ENCODE data around the gene HHIPL1. TPM values are rescaled to one million over a fixed set of nuclear protein-coding genes. Genes with fewer than 3 reads are reported as not detected.

The HHIPL1 gene
- polyA plus RNA-seq, 6 donors from 2014 or later = 0.13 TPM; not detected in 5

DNA sequence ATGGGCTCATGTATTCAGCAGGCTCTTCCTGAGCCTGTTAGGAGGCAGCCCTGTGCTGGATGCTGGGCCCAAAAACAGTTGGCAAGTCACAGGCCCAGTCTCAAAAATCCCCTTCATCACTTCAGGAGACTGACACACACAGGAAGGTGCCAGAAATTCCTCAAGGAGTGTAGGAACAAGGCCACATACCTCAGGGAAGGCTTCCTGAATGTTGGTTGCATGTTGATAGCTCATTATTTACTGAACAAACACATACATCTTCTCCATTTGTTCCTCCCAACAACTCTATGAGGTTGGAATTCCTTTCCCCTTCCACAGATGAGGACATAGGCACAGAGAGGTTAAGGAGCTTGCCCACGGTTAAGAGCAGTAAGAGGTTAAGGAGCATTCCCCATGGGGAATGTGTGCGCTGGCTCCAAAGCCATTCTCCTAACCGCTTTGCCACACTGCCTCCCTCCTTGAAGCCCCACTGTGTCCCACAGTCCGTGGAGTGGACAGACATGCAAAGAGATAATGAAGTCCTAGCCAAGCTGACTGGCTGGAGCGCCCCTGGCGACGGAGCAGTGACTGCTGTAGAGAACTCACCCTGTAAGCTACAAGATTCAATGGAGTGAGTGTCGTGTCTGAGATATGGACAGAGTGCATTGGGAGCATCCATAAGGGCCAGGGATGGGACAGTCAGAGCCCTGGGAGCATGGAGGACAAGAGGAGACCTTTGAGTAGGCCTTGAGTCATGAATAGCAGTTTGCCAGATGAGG, 3.3 kb downstream of the HHIPL1 start:
- Mint-ChIP-seq H3K9me3 (peaks cover 0 to 6% (median 0%) of the 10 kb centered on the region in 7 donors), H3K36me3 (no peaks in the 10 kb centered on the region), H3K27ac (no peak overlapping the region), H3K4me1 (peaks cover 0 to 9% (median 5%) of the 10 kb centered on the region in 3 donors), H3K27me3 (peaks cover 36 to 69% (median 61%) of the 10 kb centered on the region in 3 donors), H3K4me3 (no peak overlapping the region)
- no peak for DNase-seq
- ATAC-seq (ENCODE audit: low read depth in 2 of 2) = no peak

DNA sequence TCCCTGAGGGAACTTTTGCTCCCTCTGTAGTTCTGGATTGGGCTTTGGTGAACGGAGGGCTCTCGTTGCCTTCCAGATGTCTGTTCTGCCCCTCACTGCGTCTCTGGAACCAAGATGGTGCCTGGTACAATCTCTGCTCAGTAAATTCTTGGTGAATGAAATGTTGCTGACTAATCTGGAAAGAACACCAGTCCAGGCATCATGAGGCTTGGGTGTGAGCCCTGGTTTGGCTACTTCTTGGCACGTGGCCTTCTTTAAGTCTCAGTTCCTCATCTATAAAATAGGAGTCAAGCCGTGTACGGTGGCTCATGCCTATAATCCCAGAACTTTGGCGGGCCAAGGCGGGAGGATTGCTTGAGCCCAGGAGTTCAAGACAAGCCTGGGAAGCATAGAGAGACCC, 4.3 kb downstream of the HHIPL1 start:
- no peaks in the 10 kb centered on the region for H3K36me3 Mint-ChIP-seq
- ATAC-seq (ENCODE audit: low read depth in 2 of 2) = no peak
- no peak overlapping the region for H3K4me3 Mint-ChIP-seq
- peak overlapping the region in 2 of 6 donors; percentile 10 to 21 for H3K27ac Mint-ChIP-seq
- H3K4me1 Mint-ChIP-seq = peaks cover 0 to 6% (median under 1%) of the 10 kb centered on the region in 3 donors
- peaks cover 28 to 65% (median 55%) of the 10 kb centered on the region in 3 donors for H3K27me3 Mint-ChIP-seq
- H3K9me3 Mint-ChIP-seq = peaks cover 0 to 6% (median 0%) of the 10 kb centered on the region in 7 donors
- no peak for DNase-seq

DNA sequence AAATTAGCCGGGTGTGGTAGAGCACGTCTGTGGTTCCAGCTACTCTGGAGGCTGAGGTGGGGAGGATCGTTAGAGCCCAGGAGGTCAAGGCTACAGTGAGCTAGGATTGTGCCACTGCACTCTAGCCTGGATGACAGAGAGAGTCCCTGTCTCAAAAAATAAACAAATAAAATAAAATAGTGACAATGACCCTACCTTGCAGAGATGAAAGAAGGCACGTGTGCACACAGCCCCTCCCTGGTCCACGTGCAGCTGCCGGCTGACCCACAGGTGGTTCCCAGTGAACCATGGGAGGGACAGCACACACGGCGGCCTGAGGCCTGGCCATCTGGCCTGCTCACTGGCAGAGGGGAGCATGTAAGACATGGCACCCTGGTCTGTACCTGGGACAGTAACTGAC, 4.7 kb downstream of the HHIPL1 start:
- Mint-ChIP-seq H3K27me3 (peaks cover 32 to 64% (median 55%) of the 10 kb centered on the region in 3 donors), H3K36me3 (no peaks in the 10 kb centered on the region), H3K4me3 (no peak overlapping the region), H3K9me3 (peaks cover 0 to 6% (median 0%) of the 10 kb centered on the region in 7 donors), H3K4me1 (peaks cover 0 to 5% (median 0%) of the 10 kb centered on the region in 3 donors), H3K27ac (peak overlapping the region in 2 of 6 donors; percentile 10 to 21)
- ATAC-seq (ENCODE audit: low read depth in 2 of 2) = no peak
- no peak for DNase-seq

DNA sequence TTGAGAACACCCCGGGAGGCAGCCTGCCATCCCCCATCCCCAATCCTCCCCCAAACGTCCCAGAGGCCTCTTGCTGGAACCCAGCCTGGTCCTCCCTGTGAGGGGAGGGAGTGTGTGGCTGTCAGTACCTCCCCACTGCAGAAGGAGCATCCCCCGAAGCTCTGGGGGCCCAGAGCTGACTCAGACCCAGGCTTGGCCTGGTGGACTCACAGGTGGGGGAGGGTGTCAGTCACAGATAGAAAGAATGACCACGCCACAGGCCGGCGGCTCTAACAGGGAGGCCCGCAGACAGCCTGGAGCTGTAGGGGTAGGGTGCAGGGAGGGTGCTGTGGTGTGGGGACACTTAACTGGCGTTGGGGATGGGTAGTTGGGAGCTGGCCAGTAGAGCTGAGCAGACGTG, 5.3 kb downstream of the HHIPL1 start:
- Mint-ChIP-seq H3K36me3 (no peaks in the 10 kb centered on the region), H3K27ac (no peak overlapping the region), H3K27me3 (peaks cover 35 to 67% (median 60%) of the 10 kb centered on the region in 3 donors), H3K4me3 (no peak overlapping the region), H3K9me3 (peaks cover 0 to 6% (median 0%) of the 10 kb centered on the region in 7 donors), H3K4me1 (peaks cover 0 to 5% (median 0%) of the 10 kb centered on the region in 3 donors)
- ATAC-seq (ENCODE audit: low read depth in 2 of 2) (no peak), DNase-seq (no peak)

DNA sequence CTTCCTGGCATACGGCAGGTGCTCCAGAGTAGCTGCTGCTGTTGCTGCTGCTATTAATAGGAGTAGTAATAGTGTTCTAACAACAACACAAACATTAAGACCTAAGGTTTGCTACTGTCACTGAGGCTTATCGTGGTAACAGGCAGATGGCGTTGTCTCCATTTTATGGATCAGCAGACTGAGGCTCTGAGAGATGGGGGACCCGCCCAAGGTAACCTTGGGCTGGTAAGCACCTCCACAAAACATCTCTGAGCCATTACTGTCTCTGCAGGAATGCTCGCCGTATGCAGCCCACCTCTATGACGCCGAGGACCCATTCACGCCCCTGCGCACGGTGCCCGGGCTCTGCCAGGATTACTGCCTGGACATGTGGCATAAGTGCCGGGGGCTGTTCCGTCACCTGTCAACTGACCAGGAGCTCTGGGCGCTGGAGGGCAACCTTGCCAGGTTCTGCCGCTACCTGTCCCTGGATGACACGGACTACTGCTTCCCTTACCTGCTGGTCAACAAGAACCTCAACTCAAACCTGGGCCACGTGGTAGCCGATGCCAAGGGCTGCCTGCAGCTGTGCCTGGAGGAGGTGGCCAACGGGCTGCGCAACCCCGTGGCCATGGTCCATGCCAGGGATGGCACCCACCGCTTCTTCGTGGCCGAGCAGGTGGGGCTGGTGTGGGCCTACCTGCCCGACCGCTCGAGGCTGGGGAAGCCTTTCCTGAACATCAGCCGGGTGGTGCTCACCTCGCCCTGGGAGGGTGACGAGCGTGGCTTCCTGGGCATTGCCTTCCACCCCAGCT, 7.2 kb downstream of the HHIPL1 start:
- no peaks in the 10 kb centered on the region for H3K36me3 Mint-ChIP-seq
- DNase-seq = no peak
- no peak for ATAC-seq (ENCODE audit: low read depth in 2 of 2)
- H3K9me3 Mint-ChIP-seq = peaks cover 0 to 6% (median 0%) of the 10 kb centered on the region in 7 donors
- no peak overlapping the region for H3K4me3 Mint-ChIP-seq
- H3K27ac Mint-ChIP-seq = no peak overlapping the region
- H3K4me1 Mint-ChIP-seq = peaks cover 0 to 5% (median 0%) of the 10 kb centered on the region in 3 donors
- H3K27me3 Mint-ChIP-seq = peaks cover 42 to 68% (median 64%) of the 10 kb centered on the region in 3 donors

DNA sequence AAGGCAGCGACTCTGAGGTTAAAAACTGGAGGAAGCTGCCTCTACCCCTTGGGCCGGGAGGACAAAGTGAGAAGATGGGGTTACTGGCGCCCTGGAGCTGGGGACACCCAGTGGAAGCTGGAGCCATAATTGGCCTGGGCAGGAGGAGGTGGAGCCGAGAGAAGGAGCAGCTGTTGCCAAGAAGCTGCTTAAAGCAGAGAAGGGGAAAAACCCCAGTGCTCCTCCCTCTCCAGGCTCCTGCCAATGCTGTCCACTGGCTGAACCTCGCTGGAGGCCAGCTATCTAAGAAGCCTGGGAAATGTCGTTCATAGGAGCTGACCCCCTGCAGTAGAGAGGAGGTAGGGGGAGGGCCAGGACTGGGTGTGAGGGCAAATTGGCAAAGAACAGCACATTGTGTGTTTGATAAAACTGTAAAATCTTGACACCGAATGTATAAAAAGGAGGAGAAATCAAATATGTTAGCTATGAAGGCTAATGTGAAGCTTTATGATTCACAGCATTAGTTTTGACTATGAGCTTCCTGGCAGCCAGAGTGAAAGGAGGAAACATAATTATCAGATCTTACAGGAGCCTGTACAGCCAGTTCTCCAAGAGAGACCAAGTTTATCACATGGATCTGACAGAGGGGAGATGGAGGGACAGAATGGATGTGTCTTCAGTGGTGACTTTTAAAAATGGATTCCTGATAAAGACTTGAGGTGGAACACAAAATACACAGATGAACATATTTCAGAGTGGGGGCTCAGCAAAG, 9.5 kb downstream of the HHIPL1 start:
- no peak for DNase-seq
- Mint-ChIP-seq H3K9me3 (peaks cover 0 to 6% (median 0%) of the 10 kb centered on the region in 7 donors), H3K4me1 (peaks cover 0 to 5% (median 5%) of the 10 kb centered on the region in 3 donors), H3K27ac (no peak overlapping the region), H3K4me3 (no peak overlapping the region), H3K27me3 (peaks cover 46 to 66% (median 65%) of the 10 kb centered on the region in 3 donors), H3K36me3 (no peaks in the 10 kb centered on the region)
- ATAC-seq (ENCODE audit: low read depth in 2 of 2) = no peak

DNA sequence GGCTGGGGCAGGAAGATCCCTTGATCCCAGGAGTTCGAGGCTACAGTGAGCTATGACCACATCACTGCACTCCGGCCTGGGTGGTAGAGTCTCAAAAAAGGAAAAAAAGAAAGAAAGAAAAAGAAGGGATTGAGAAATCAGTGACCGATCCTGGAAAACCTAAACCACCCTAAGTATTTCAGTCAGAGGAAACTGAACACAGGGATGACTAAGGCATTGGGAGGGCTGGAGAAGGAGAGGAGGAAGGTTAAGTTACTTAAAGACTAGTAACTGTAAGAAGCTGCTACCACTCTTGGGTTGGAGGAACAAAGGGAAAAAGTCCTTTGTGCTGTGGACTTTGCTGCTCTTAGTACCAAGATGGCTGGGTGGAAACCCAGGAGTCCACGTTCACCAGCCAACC, 10.6 kb downstream of the HHIPL1 start:
- Mint-ChIP-seq H3K36me3 (no peaks in the 10 kb centered on the region), H3K27me3 (peaks cover 45 to 69% (median 69%) of the 10 kb centered on the region in 3 donors), H3K9me3 (peaks cover 0 to 6% (median 0%) of the 10 kb centered on the region in 7 donors), H3K4me3 (no peak overlapping the region), H3K4me1 (peaks cover 0 to 5% (median 5%) of the 10 kb centered on the region in 3 donors), H3K27ac (no peak overlapping the region)
- ATAC-seq (ENCODE audit: low read depth in 2 of 2) = no peak
- no peak for DNase-seq

DNA sequence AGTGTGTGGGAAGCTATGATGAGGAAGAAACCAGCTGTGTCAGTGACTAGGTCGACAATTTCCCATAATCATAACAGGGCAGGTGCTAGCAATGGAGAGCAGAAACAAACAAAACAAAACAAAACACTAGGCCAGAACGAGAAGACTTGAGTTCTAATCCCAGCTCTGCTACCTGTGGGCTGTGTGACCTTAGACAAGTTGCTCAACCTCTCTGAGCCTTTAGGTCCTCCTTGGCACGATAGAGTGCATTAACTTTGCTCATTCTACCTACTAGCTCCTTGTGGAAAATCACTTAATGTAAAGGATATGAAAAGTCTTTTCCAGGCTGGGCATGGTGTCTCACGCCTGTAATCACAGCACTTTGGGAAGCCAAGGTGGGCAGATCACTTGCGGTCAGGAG, 11.2 kb downstream of the HHIPL1 start:
- no peak for ATAC-seq (ENCODE audit: low read depth in 2 of 2)
- no peak overlapping the region for H3K27ac Mint-ChIP-seq
- H3K36me3 Mint-ChIP-seq = no peaks in the 10 kb centered on the region
- H3K4me1 Mint-ChIP-seq = peaks cover 0 to 5% (median 2%) of the 10 kb centered on the region in 3 donors
- no peak for DNase-seq
- H3K27me3 Mint-ChIP-seq = peaks cover 42 to 69% (median 67%) of the 10 kb centered on the region in 3 donors
- peaks cover 0 to 6% (median 0%) of the 10 kb centered on the region in 7 donors for H3K9me3 Mint-ChIP-seq
- H3K4me3 Mint-ChIP-seq = no peak overlapping the region

DNA sequence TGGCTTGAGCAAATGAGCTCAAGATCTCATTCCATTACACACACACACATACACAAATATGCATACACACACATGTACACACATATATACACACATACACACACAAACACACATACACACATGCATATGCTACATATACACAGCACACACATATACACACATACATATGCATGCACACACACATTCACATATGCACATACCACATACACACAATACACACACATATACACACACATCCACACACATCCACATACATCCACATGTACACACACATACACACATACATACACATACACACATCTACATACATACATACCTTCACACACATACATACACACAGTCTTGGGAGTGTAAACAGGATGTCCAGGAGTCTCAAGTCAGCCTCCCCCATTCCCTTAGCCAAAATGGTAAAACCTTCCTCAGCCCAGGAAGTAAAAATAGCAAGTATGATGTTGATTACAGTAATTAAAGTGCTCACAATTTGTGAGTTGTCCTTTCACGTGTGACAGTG, 12.8 kb downstream of the HHIPL1 start:
- no peak overlapping the region for H3K27ac Mint-ChIP-seq
- H3K4me3 Mint-ChIP-seq = no peak overlapping the region
- H3K9me3 Mint-ChIP-seq = peaks cover 0 to 4% (median 0%) of the 10 kb centered on the region in 7 donors
- H3K36me3 Mint-ChIP-seq = no peaks in the 10 kb centered on the region
- DNase-seq = no peak
- peaks cover 37 to 76% (median 71%) of the 10 kb centered on the region in 3 donors for H3K27me3 Mint-ChIP-seq
- peaks cover 0 to 5% (median 0%) of the 10 kb centered on the region in 3 donors for H3K4me1 Mint-ChIP-seq
- ATAC-seq (ENCODE audit: low read depth in 2 of 2) = no peak

DNA sequence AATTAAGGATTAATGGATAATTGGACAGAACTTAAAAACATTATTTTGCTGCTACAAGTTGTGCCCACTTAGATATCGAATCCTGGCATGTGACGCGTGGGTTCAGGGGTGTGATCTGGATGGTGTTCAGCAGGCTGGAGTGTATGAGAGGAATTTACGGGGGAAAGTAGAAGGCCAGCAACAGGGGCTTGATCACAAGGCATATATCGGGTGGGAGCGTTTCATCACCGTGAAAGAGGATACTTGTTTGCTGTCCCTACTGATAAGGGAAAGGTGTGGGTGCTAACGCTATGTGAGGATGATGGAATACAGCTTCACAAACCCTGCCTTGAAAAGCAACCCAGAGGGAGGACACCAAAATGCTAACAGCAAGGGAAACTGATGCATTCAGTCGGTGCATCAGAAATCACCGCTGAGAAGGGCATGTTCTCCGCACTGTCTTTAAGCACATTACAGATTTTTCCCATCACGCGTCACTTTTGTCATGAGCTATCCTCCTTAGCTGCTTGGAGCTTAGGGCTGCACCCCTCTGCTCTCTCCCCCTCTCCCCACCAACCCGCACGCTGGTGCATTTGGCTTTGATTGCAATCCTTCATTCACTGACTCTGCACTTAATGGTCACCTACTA, 13.4 kb downstream of the HHIPL1 start:
- DNase-seq (no peak), ATAC-seq (ENCODE audit: low read depth in 2 of 2) (no peak)
- H3K4me3 Mint-ChIP-seq = no peak overlapping the region
- no peak overlapping the region for H3K27ac Mint-ChIP-seq
- H3K9me3 Mint-ChIP-seq = peaks cover 0 to 4% (median 0%) of the 10 kb centered on the region in 7 donors
- no peaks in the 10 kb centered on the region for H3K36me3 Mint-ChIP-seq
- H3K27me3 Mint-ChIP-seq = peaks cover 40 to 80% (median 77%) of the 10 kb centered on the region in 3 donors
- peaks cover 0 to 5% (median 0%) of the 10 kb centered on the region in 3 donors for H3K4me1 Mint-ChIP-seq

DNA sequence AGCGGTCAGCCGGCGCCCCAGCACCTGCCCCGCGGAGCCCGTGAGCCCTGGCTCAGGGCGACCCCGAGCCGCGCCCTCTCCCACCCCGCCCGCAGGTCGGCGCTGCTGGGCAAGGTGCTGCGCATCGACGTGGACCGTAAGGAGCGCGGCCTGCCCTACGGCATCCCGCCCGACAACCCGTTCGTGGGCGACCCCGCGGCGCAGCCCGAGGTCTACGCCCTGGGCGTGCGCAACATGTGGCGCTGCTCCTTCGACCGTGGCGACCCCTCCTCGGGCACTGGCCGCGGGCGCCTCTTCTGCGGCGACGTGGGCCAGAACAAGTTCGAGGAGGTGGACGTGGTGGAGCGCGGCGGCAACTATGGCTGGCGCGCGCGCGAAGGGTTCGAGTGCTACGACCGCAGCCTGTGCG, 14.4 kb downstream of the HHIPL1 start:
- Mint-ChIP-seq H3K27me3 (peaks cover 45 to 77% (median 75%) of the 10 kb centered on the region in 3 donors), H3K27ac (no peak overlapping the region), H3K9me3 (peaks cover 0 to 4% (median 0%) of the 10 kb centered on the region in 7 donors), H3K4me3 (no peak overlapping the region), H3K4me1 (peaks cover 0 to 9% (median under 1%) of the 10 kb centered on the region in 3 donors), H3K36me3 (no peaks in the 10 kb centered on the region)
- ATAC-seq (ENCODE audit: low read depth in 2 of 2) = no peak
- DNase-seq = no peak

DNA sequence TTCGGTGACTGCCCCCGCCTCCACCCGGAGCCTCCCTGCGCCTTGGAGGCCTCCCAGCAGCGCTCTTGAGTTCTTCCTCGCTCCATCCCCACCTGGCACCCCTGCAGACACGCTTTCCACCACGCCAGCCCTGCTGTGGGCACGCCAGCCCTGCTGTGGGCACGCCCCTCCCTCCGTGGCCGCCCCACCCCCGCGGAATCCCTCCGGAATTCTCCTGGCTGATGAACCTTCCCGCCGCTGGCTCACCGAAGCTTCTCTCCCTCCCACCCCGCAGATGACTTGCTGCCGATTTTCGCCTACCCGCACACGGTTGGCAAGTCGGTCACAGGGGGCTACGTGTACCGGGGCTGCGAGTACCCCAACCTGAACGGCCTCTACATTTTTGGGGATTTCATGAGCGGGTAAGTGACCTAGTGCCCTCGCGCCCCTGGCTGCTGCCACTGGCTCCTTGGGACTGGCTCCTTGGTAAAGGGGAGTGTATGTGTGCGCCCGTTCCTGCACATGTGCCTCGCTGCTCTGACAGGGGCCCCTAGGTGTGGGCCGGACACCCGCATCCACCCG, 15.2 kb downstream of the HHIPL1 start:
- peaks cover 0 to 16% (median 4%) of the 10 kb centered on the region in 3 donors for H3K4me1 Mint-ChIP-seq
- peaks cover 0 to 3% (median 0%) of the 10 kb centered on the region in 7 donors for H3K9me3 Mint-ChIP-seq
- ATAC-seq (ENCODE audit: low read depth in 2 of 2) = no peak
- no peak for DNase-seq
- peaks cover 38 to 70% (median 69%) of the 10 kb centered on the region in 3 donors for H3K27me3 Mint-ChIP-seq
- no peaks in the 10 kb centered on the region for H3K36me3 Mint-ChIP-seq
- H3K4me3 Mint-ChIP-seq = peak overlapping the region in 4 of 8 donors; percentile 12 to 59 (median 50)
- peak overlapping the region in 1 of 6 donors; percentile 52 for H3K27ac Mint-ChIP-seq
